ENCODE data around the gene SCRN2.
A peak's percentile ranks its signal among the peaks of the same experiment; 100 is the strongest.

SCRN2 gene

GRCh38 chr17:47810200-47810821, 30.8 kb downstream of the SCRN2 start:
- Histone ChIP-seq H3K79me1 (ENCODE audit: low read length) (no peaks in the 10 kb centered on the region), H3K4me3 (ENCODE audit: low read length) (no peak overlapping the region), H3K27ac (ENCODE audit: low read depth, low read length) (no peak overlapping the region), H3K4ac (ENCODE audit: low read depth, low read length) (no peak overlapping the region), H4K8ac (ENCODE audit: low read depth, low read length) (no peak overlapping the region), H3K27me3 (ENCODE audit: insufficient read depth, low read length, poor library complexity) (no peaks in the 10 kb centered on the region), H3K79me2 (ENCODE audit: control insufficient read depth, insufficient read depth, low read length) (no peaks in the 10 kb centered on the region), H4K5ac (ENCODE audit: low read length) (no peak overlapping the region), H3K36me3 (ENCODE audit: control insufficient read depth, insufficient read depth, low read length) (no peaks in the 10 kb centered on the region), H3K9ac (ENCODE audit: low read length) (no peak overlapping the region), H2BK120ac (ENCODE audit: low read depth, low read length) (no peak overlapping the region), H3K56ac (ENCODE audit: low read length) (no peak overlapping the region), H2BK5ac (ENCODE audit: low read length) (no peak overlapping the region), H3K4me2 (ENCODE audit: low read length) (no peak overlapping the region), H3K18ac (ENCODE audit: low read length) (no peak overlapping the region), H2BK15ac (replicated peaks; ENCODE audit: low read depth) (no peak overlapping the region), H3K4me1 (ENCODE audit: control insufficient read depth, low read depth, low read length) (no peaks in the 10 kb centered on the region), H2AK5ac (ENCODE audit: low read length) (no peak overlapping the region), H3K23ac (ENCODE audit: low read length) (no peak overlapping the region)
- peak; percentile 65 for DNase-seq
- no CpG with 5 or more reads among the region's 10 CpGs for WGBS (ENCODE audit: extremely low coverage, insufficient coverage, low lambda C conversion rate)

DNA sequence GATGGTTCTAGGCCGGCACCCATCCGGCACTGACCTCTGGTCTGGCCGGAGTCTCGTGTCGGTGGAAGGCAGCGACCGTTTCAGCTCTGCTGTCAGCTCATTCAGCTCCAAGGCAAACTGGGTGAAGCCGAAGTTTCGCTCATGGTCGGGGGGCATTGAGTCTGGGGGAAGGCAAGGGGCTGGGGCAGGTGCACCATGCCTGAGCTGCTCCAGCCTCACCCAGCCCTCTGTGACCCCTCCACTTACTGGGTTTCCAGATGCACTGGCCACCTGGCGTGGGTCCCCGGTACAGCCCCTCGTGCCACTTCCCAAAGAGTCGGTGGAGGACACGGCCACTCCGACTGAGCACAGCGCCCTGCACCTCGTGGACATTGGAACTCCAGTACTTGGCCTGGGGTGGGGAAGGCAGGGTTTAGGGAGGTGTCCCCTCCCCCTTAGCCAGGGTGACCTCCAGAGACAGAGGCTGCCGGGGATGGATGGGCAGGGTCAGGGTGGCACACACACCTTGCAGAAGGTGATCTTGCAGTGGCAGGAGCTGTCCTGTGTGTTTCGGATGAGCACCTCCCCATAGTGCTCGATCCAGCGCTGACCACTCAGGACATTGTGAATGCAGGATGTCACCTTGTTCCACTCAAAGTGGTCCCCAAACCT, 32.1 kb downstream of the SCRN2 start:
- Histone ChIP-seq H3K4me2 (ENCODE audit: low read length) (no peak overlapping the region), H3K23ac (ENCODE audit: low read length) (no peak overlapping the region), H2AK5ac (ENCODE audit: low read length) (no peak overlapping the region), H3K79me1 (ENCODE audit: low read length) (no peaks in the 10 kb centered on the region), H2BK5ac (ENCODE audit: low read length) (no peak overlapping the region), H3K79me2 (ENCODE audit: control insufficient read depth, insufficient read depth, low read length) (no peaks in the 10 kb centered on the region), H4K5ac (ENCODE audit: low read length) (no peak overlapping the region), H3K27ac (ENCODE audit: low read depth, low read length) (no peak overlapping the region), H3K27me3 (ENCODE audit: insufficient read depth, low read length, poor library complexity) (no peaks in the 10 kb centered on the region), H3K4ac (ENCODE audit: low read depth, low read length) (no peak overlapping the region), H3K9ac (ENCODE audit: low read length) (no peak overlapping the region), H4K8ac (ENCODE audit: low read depth, low read length) (no peak overlapping the region), H3K4me3 (ENCODE audit: low read length) (no peak overlapping the region), H2BK15ac (replicated peaks; ENCODE audit: low read depth) (no peak overlapping the region), H3K4me1 (ENCODE audit: control insufficient read depth, low read depth, low read length) (no peaks in the 10 kb centered on the region), H3K36me3 (ENCODE audit: control insufficient read depth, insufficient read depth, low read length) (no peaks in the 10 kb centered on the region), H2BK120ac (ENCODE audit: low read depth, low read length) (no peak overlapping the region), H3K18ac (ENCODE audit: low read length) (no peak overlapping the region), H3K56ac (ENCODE audit: low read length) (no peak overlapping the region)
- DNase-seq = no peak
- no CpG with 5 or more reads among the region's 22 CpGs for WGBS (ENCODE audit: extremely low coverage, insufficient coverage, low lambda C conversion rate)

DNA sequence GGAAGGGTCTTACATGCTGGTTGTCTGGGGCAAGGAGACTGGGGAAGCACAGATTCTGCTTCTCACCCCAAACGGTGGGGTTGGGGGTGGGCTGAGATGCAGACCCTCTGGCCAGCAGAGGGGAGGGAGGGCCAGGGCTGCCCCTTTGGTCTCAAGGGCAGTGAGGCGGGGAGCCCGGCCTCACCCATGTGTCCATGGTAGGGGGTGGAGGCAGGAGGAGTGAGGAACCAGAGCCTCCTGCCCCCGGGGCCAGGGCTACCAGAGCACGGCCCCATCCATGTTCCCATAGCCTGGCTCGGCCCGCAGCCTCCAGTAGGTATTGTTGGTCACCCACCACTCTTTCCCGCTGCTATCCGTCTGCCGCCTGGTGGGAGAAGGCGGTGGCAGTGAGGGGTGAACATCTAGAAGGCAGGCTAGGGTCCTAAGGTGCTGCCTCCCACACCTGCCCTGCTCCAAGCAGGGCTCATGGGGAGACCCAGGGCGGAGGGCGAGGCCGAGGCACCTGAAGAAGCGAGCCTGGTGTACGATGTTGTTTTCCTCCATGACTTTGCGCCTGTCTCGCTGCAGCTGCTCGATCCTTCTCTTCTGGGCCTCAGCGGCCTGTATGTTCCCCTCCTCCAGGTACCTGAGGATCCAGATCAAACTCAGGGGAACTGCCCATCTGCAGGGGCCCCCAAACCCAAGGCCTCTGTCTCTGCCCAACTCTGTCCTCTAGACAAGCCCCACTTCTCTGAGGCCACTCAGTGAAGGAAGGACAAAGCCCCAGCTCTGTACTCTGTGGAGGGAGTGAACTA, 32.8 kb downstream of the SCRN2 start:
- no peaks in the 10 kb centered on the region for H3K79me2 ChIP-seq (ENCODE audit: control insufficient read depth, insufficient read depth, low read length)
- no peak overlapping the region for H3K4me2 ChIP-seq (ENCODE audit: low read length)
- H3K4me1 ChIP-seq (ENCODE audit: control insufficient read depth, low read depth, low read length) = no peaks in the 10 kb centered on the region
- no peak overlapping the region for H2BK120ac ChIP-seq (ENCODE audit: low read depth, low read length)
- H3K9ac ChIP-seq (ENCODE audit: low read length) = no peak overlapping the region
- DNase-seq = no peak
- H3K4me3 ChIP-seq (ENCODE audit: low read length) = no peak overlapping the region
- no CpG with 5 or more reads among the region's 20 CpGs for WGBS (ENCODE audit: extremely low coverage, insufficient coverage, low lambda C conversion rate)
- no peak overlapping the region for H4K5ac ChIP-seq (ENCODE audit: low read length)
- H3K36me3 ChIP-seq (ENCODE audit: control insufficient read depth, insufficient read depth, low read length) = no peaks in the 10 kb centered on the region
- H3K27me3 ChIP-seq (ENCODE audit: insufficient read depth, low read length, poor library complexity) = no peaks in the 10 kb centered on the region
- no peak overlapping the region for H4K8ac ChIP-seq (ENCODE audit: low read depth, low read length)
- H2BK5ac ChIP-seq (ENCODE audit: low read length) = no peak overlapping the region
- no peak overlapping the region for H3K18ac ChIP-seq (ENCODE audit: low read length)
- no peak overlapping the region for H3K4ac ChIP-seq (ENCODE audit: low read depth, low read length)
- H3K27ac ChIP-seq (ENCODE audit: low read depth, low read length) = no peak overlapping the region
- no peak overlapping the region for H3K23ac ChIP-seq (ENCODE audit: low read length)
- no peaks in the 10 kb centered on the region for H3K79me1 ChIP-seq (ENCODE audit: low read length)
- H3K56ac ChIP-seq (ENCODE audit: low read length) = no peak overlapping the region
- H2AK5ac ChIP-seq (ENCODE audit: low read length) = no peak overlapping the region
- H2BK15ac ChIP-seq (replicated peaks; ENCODE audit: low read depth) = no peak overlapping the region

- H3K4me2 ChIP-seq (ENCODE audit: low read length) = no peak overlapping the region
- H3K79me2 ChIP-seq (ENCODE audit: control insufficient read depth, insufficient read depth, low read length) = no peaks in the 10 kb centered on the region
- H3K4me1 ChIP-seq (ENCODE audit: control insufficient read depth, low read depth, low read length) = no peaks in the 10 kb centered on the region
- no peak overlapping the region for H3K23ac ChIP-seq (ENCODE audit: low read length)
- no peak overlapping the region for H3K4me3 ChIP-seq (ENCODE audit: low read length)
- no peaks in the 10 kb centered on the region for H3K36me3 ChIP-seq (ENCODE audit: control insufficient read depth, insufficient read depth, low read length)
- H4K8ac ChIP-seq (ENCODE audit: low read depth, low read length) = no peak overlapping the region
- no CpG with 5 or more reads among the region's 11 CpGs for WGBS (ENCODE audit: extremely low coverage, insufficient coverage, low lambda C conversion rate)
- no peak overlapping the region for H3K27ac ChIP-seq (ENCODE audit: low read depth, low read length)
- no peak overlapping the region for H3K9ac ChIP-seq (ENCODE audit: low read length)
- H3K18ac ChIP-seq (ENCODE audit: low read length) = no peak overlapping the region
- H4K5ac ChIP-seq (ENCODE audit: low read length) = no peak overlapping the region
- no peak overlapping the region for H3K4ac ChIP-seq (ENCODE audit: low read depth, low read length)
- no peak overlapping the region for H3K56ac ChIP-seq (ENCODE audit: low read length)
- no peaks in the 10 kb centered on the region for H3K79me1 ChIP-seq (ENCODE audit: low read length)
- H2BK5ac ChIP-seq (ENCODE audit: low read length) = no peak overlapping the region
- no peak overlapping the region for H2AK5ac ChIP-seq (ENCODE audit: low read length)
- no peak for DNase-seq
- H2BK120ac ChIP-seq (ENCODE audit: low read depth, low read length) = no peak overlapping the region
- H2BK15ac ChIP-seq (replicated peaks; ENCODE audit: low read depth) = no peak overlapping the region
- H3K27me3 ChIP-seq (ENCODE audit: insufficient read depth, low read length, poor library complexity) = no peaks in the 10 kb centered on the region
These were observed 33.7 kb downstream of the SCRN2 start for GRCh38 chr17:47807421-47807820.

- Histone ChIP-seq H2BK120ac (ENCODE audit: low read depth, low read length) (no peak overlapping the region), H3K4me2 (ENCODE audit: low read length) (no peak overlapping the region), H4K5ac (ENCODE audit: low read length) (no peak overlapping the region), H2BK5ac (ENCODE audit: low read length) (no peak overlapping the region), H3K36me3 (ENCODE audit: control insufficient read depth, insufficient read depth, low read length) (no peaks in the 10 kb centered on the region), H4K8ac (ENCODE audit: low read depth, low read length) (no peak overlapping the region), H3K4me3 (ENCODE audit: low read length) (no peak overlapping the region), H3K79me1 (ENCODE audit: low read length) (no peaks in the 10 kb centered on the region), H2BK15ac (replicated peaks; ENCODE audit: low read depth) (no peak overlapping the region), H3K18ac (ENCODE audit: low read length) (no peak overlapping the region), H3K4me1 (ENCODE audit: control insufficient read depth, low read depth, low read length) (no peaks in the 10 kb centered on the region), H3K9ac (ENCODE audit: low read length) (no peak overlapping the region), H3K4ac (ENCODE audit: low read depth, low read length) (no peak overlapping the region), H3K79me2 (ENCODE audit: control insufficient read depth, insufficient read depth, low read length) (no peaks in the 10 kb centered on the region), H3K23ac (ENCODE audit: low read length) (no peak overlapping the region), H3K56ac (ENCODE audit: low read length) (no peak overlapping the region), H3K27ac (ENCODE audit: low read depth, low read length) (no peak overlapping the region), H3K27me3 (ENCODE audit: insufficient read depth, low read length, poor library complexity) (no peaks in the 10 kb centered on the region), H2AK5ac (ENCODE audit: low read length) (no peak overlapping the region)
- DNase-seq = no peak
- WGBS (ENCODE audit: extremely low coverage, insufficient coverage, low lambda C conversion rate) = no CpG with 5 or more reads among the region's 9 CpGs
These were observed 34.2 kb downstream of the SCRN2 start for GRCh38 chr17:47806913-47807255.
